Cardiac muscle cell (in vitro differentiated cells and primary cell): ENCODE results near the gene NKX1-2. TPM values are rescaled to one million over a fixed set of nuclear protein-coding genes. Genes with fewer than 3 reads are reported as not detected.

Experiments used
- DNase-seq, 2 donors: peaks; one replicate each; pipeline versions ENCODE4 v3.0.0 to v3.0.0-alpha.2; 2010 to 2017; ENCODE audit warnings: low read depth in 1 of 2, low spot score in 1 of 2
- H3K27ac ChIP-seq: fragments of 200-600 bp; sonication (generic); 2 replicates; pipeline ENCODE4 v1.5.1; 2016
- H3K27me3 ChIP-seq: fragments of 200-600 bp; sonication (generic); 2 replicates; pipeline ENCODE4 v1.6.0; 2016; ENCODE audit warnings: control low read depth
- H3K36me3 ChIP-seq: fragments of 200-600 bp; sonication (generic); 2 replicates; pipeline ENCODE4 v1.5.1; 2016; ENCODE audit warnings: control low read depth
- H3K4me1 ChIP-seq: fragments of 200-600 bp; sonication (generic); 2 replicates; pipeline ENCODE4 v1.8.1; 2017; ENCODE audit warnings: low read depth, mild to moderate bottlenecking, mixed run types
- H3K4me3 ChIP-seq: fragments of 200-600 bp; sonication (generic); 2 replicates; pipeline ENCODE4 v1.5.1; 2016; ENCODE audit warnings: mild to moderate bottlenecking
- H3K9me3 ChIP-seq: fragments of 200-600 bp; sonication (generic); 2 replicates; pipeline ENCODE4 v1.5.1; 2017; ENCODE audit warnings: low read depth, mild to moderate bottlenecking, control low read depth
- CTCF ChIP-seq: IDR thresholded peaks from 2 replicates; pipeline ENCODE4 v1.5.1; 2012; ENCODE audit warnings: low read depth, mild to moderate bottlenecking, low read length
- polyA plus RNA-seq: library from polyadenylated mRNA; unstranded; fragments of >200 nt; fragmentation: Nextera tagmentation; extraction: Ambion mirVana; gene quantifications from 2 replicates; pipeline ENCODE4 v1.2.1, GENCODE V29; 2016
- total RNA-seq: library from RNA; depleted of rRNA; stranded (reverse); fragments of >200 nt; gene quantifications from 2 replicates; pipeline ENCODE4 v1.2.3, GENCODE V29; 2016

Gene NKX1-2
- total and polyA plus RNA-seq, 2 experiments from 2014 or later = 0.33 TPM; not detected in 1

GRCh38 chr10:124425227-124425962 is 24.4 kb downstream of the NKX1-2 start:
- Histone ChIP-seq H3K4me1 (no peaks in the 10 kb centered on the region), H3K36me3 (no peaks in the 10 kb centered on the region), H3K27me3 (peaks cover 18% of the 10 kb centered on the region), H3K9me3 (no peaks in the 10 kb centered on the region), H3K4me3 (no peak overlapping the region), H3K27ac (no peak overlapping the region)
- DNase-seq = no peak
- TF ChIP-seq CTCF = no peak

GRCh38 chr10:124423813-124424212 is 26.0 kb downstream of the NKX1-2 start:
- Histone ChIP-seq H3K4me3 (no peak overlapping the region), H3K9me3 (no peaks in the 10 kb centered on the region), H3K27me3 (peaks cover 20% of the 10 kb centered on the region), H3K4me1 (no peaks in the 10 kb centered on the region), H3K36me3 (no peaks in the 10 kb centered on the region), H3K27ac (no peak overlapping the region)
- DNase-seq = no peak
- no peak for TF ChIP-seq CTCF

- no peak for TF ChIP-seq CTCF
- Histone ChIP-seq H3K27ac (no peak overlapping the region), H3K9me3 (no peaks in the 10 kb centered on the region)
Observed at GRCh38 chr10:124422742-124423141, 27.1 kb downstream of the NKX1-2 start.

GRCh38 chr10:124420254-124420653 is 29.6 kb downstream of the NKX1-2 start:
- no peak for DNase-seq
- TF ChIP-seq CTCF = no peak
- no peaks in the 10 kb centered on the region for H3K9me3 ChIP-seq
- H3K4me1 ChIP-seq = peaks cover 3% of the 10 kb centered on the region
- no peak overlapping the region for H3K27ac ChIP-seq
- H3K27me3 ChIP-seq = peaks cover 20% of the 10 kb centered on the region
- no peaks in the 10 kb centered on the region for H3K36me3 ChIP-seq
- no peak overlapping the region for H3K4me3 ChIP-seq

More at GRCh38 chr10:124422742-124423141, 27.1 kb downstream of the NKX1-2 start:
- DNase-seq = no peak
- Histone ChIP-seq H3K4me3 (no peak overlapping the region), H3K36me3 (no peaks in the 10 kb centered on the region), H3K27me3 (peaks cover 20% of the 10 kb centered on the region), H3K4me1 (no peaks in the 10 kb centered on the region)

GRCh38 chr10:124419635-124420034 is 30.2 kb downstream of the NKX1-2 start:
- Histone ChIP-seq H3K27me3 (peaks cover 20% of the 10 kb centered on the region), H3K4me1 (peaks cover 3% of the 10 kb centered on the region), H3K36me3 (no peaks in the 10 kb centered on the region), H3K9me3 (no peaks in the 10 kb centered on the region), H3K4me3 (no peak overlapping the region), H3K27ac (no peak overlapping the region)
- DNase-seq = no peak
- no peak for TF ChIP-seq CTCF
